Posterior vena cava (tissue), 2 donors: ENCODE measurements around the gene PSD. TPM values are rescaled to one million over a fixed set of nuclear protein-coding genes. Genes with fewer than 3 reads are reported as not detected.

Experiments used
- DNase-seq: peaks from one replicate; pipeline ENCODE4 v3.0.0-alpha.2; 2020; ENCODE audit warnings: low spot score
- intact Hi-C, 2 donors: fragments of 100-400 bp; cut with DNase I; formaldehyde crosslinking; loops; one replicate each; pipeline versions ENCODE4 v1.14.1 to v1.14.2; 2022 to 2023
- total RNA-seq, 2 donors: library from RNA; stranded (reverse); fragmentation: NEBNext Ultra II Directional; extraction: Animal tissue kit (Norgen Biotek cat#: 25700); gene quantifications; one replicate each; pipeline ENCODE4 v1.2.1, GENCODE V29; 2021
- donor health status: DM: yes; HTN: yes; CAD: no.
- donor health status: DM: yes; HTN: yes; CAD: no.

Gene PSD
- total RNA-seq, 2 donors from 2014 or later: 0.24 to 0.83 TPM

GRCh38 chr10:102397222-102398171 lies 21.1 kb downstream of the PSD start:
- DNase-seq: no peak
- intact Hi-C loops: no loop called here

DNA sequence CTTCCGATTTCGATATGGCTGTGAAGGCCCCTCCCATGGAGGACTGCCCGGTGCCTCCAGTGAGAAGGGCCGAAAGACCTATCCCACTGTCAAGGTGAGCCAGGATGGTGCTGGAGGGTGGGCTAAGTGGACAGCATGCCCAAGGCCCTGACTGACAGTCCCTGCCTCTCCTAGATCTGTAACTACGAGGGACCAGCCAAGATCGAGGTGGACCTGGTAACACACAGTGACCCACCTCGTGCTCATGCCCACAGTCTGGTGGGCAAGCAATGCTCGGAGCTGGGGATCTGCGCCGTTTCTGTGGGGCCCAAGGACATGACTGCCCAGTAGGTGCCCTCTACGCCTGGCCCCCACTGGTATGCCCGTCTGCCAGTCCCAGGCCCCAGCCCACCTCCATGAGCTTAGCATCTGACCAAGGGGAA lies 21.8 kb downstream of the PSD start:
- DNase-seq: no peak

DNA sequence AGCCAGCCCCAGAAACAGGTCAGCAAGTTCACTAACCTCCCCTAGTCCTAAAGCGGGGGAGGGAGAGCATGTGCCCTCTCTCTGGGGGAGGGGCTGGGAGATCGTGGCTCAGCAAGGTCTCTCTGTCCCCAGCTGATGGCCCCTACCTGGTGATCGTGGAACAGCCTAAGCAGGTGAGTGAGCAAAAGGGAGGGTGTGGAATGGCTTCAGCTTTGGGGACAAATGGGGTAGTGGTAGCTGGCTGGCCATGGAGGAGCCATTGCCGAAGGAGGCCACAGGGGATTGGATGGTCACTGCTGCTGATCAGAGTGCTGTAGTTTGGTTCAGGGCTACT lies 22.3 kb downstream of the PSD start:
- no peak for DNase-seq
- intact Hi-C loops: no loop called here

More for the DNA sequence above, 21.8 kb downstream of the PSD start:
- intact Hi-C loops: no loop called here

GRCh38 chr10:102395400-102396316 lies 22.9 kb downstream of the PSD start, which contains the start of gene NFKB2:
Gene NFKB2, plus strand, starts transcription at chr10:102395705. Its CDS starts 255 bp downstream, at chr10:102395960.
- intact Hi-C loops: no loop called here

GRCh38 chr10:102394801-102395399 lies 23.7 kb downstream of the PSD start:
- DNase-seq: no peak
- intact Hi-C loops: no loop called here

More at GRCh38 chr10:102395400-102396316, 22.9 kb downstream of the PSD start, which contains the start of gene NFKB2:
- DNase-seq: peak; percentile 96

- intact Hi-C loops: no loop called here
- peak; percentile 99 for DNase-seq
These were observed 24.3 kb downstream of the PSD start for GRCh38 chr10:102394079-102394800.

- intact Hi-C loops: loop anchor here in 1 of 2 donors (2.0 kb wide), 1 partner anchor 87 kb away; no protein-coding TSS in a partner anchor
- DNase-seq: no peak
These were observed 25.0 kb downstream of the PSD start for GRCh38 chr10:102393411-102394078.

DNA sequence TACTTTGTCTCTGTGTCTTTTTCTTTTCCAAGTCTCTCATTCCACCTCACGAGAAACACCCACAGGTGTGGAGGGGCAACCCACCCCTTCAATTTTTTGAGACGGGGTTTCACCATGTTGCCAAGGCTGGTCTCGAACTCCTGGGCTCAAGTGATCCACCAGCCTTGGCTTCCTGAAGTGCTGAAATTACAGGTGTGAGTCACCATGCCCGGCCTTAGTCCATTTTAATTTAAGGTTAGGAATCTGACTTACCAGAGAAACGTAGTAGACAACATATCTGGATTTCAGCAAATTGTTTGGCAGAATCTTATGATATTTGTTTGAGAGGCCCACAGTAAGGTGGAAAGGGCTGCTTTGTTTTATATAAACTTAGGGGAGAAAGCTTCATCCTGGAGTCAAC lies 26.3 kb downstream of the PSD start:
- intact Hi-C loops: loop anchor here in 1 of 2 donors (2.0 kb wide), 1 partner anchor 88 kb away; no protein-coding TSS in a partner anchor
- DNase-seq: no peak

DNA sequence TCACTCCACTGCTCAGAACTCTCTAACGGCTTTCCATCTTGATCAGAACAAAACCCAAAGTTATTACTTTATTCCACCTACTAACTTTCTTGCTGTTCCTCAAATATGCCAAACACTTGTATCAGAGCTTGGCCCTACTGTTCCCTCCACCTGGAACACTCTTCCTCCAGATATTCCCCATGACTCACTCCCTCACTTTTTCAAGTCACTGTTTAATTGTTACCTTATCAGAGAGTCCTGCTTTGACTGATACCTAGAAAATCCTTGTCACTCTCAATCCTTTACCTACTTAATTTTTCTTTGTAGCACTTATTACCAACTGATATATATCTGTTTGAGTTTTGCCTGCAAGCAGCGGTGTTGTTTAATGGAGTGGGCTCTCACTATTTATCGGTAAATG lies 28.7 kb downstream of the PSD start:
- intact Hi-C loops: no loop called here
- no peak for DNase-seq

DNA sequence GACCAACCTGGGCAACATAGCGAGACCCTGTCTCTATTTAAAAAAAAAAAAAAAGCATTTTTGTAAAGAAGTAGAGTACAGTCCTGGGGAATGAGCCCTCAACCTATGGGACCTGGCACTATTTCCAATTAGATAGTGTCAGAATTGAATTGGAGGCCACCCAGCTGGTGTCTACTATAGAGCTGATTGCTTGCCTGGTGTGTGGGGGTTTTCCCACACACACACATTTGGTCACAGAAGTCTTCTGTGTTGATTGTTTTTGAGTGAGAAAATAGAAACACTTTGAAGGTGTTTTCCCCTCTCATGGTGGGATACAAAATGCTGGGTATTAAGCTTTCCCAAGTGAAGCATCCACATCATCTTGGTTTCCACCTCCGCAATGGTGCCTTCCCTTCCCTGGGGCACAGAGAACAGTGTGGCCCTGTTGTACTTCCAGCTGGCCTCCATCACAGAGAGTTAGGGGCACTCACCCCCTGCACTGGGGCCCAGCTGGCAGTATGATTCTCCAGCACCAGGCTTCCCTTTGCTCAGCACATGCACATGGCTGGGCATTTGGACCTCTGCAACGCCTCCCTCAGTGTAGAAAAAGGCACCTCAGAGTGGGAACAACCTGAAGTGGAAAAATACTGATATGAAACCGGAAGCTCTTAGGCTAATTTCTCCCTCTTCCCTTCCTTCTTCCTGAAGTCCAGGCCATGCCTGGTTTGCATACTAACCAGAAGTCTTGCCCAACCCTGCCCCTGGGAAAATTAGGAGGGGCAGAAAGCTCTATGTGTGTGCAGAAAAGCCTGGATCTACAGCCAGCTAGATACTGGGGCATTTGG lies 33.8 kb downstream of the PSD start:
- intact Hi-C loops: no loop called here

DNA sequence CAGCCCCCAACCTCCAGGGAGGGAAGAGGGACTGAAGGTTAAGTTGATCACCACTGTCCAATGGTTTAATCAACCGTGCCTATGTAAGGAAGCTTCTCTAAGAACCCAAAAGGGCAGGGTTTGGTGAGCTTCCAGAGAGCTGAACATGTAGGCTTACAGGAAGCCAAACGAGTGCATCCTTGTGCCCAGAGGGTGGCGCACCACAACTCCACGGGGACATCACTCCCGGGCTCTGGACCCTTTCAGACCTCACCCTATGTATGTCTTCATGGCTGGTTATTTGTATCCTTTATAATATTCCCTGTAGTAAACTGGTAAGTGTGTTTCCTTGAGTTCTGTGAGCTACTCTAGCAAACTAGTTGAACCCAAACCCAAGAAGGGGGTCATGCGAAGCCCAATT lies 34.5 kb downstream of the PSD start:
- intact Hi-C loops: no loop called here
- peak; percentile 76 for DNase-seq

More for the DNA sequence above, 33.8 kb downstream of the PSD start:
- DNase-seq: peak; percentile 62

DNA sequence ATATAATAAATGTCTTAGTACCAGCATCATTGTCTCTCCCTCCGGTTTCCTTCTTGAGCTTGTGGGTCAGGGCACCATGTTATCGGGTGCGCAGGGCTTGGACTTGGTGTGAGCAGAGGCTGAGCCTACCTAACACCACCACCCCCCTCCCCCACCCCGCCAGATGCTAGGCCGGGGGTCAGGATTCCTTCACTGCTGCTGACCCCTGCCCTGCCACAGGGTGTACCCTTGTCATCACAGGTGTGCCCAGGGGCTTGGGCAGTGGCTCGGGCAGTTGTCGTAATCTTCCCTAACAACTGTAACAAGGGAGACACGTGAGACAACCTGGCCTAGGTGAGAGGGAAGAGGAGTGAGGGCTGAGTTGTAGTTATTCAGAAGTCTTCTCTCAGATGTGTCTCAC lies 35.7 kb downstream of the PSD start:
- DNase-seq: no peak
- intact Hi-C loops: no loop called here

DNA sequence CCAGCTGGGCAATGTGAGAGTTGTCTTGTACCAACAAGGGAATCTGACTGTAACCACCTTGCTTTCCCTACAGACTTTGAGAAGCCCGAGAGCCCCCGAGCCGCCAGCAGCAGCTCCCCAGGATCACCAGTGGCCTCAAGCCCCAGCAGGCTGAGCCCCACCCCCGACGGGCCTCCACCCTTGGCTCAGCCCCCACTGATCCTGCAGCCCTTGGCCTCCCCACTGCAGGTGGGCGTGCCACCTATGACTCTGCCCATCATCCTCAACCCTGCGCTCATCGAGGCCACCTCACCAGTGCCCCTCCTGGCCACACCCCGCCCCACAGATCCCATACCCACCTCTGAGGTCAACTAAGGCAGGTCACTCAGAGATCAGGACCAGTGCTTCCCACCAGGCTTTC lies 36.6 kb downstream of the PSD start:
- DNase-seq: no peak
- intact Hi-C loops: no loop called here

GRCh38 chr10:102379383-102379782 lies 39.2 kb downstream of the PSD start:
- no peak for DNase-seq
- intact Hi-C loops: no loop called here

- DNase-seq: no peak
- intact Hi-C loops: no loop called here
These were observed 41.7 kb downstream of the PSD start for GRCh38 chr10:102376901-102377300.

- intact Hi-C loops: no loop called here
- DNase-seq: no peak
These were observed 42.7 kb downstream of the PSD start for GRCh38 chr10:102375867-102376266.

- no peak for DNase-seq
- intact Hi-C loops: no loop called here
These were observed 43.3 kb downstream of the PSD start for GRCh38 chr10:102375250-102375649.
